Left ventricle myocardium superior (tissue), 1 donor: ENCODE measurements around the gene KIR2DL1. TPM values are rescaled to one million over a fixed set of nuclear protein-coding genes. Genes with fewer than 3 reads are reported as not detected.
"Not testable (repeated sequence)": the region's sequence is repeated elsewhere in the genome, so short reads cannot be mapped to it uniquely, and the experiment has no call there.

Experiments
- ATAC-seq: fragments of 200-7000 bp; cut with Tn5 transposase; one replicate; pipeline ENCODE4 v1.9.1; 2020; ENCODE audit warnings: mild to moderate bottlenecking, moderate library complexity
- DNase-seq: peaks from one replicate; pipeline ENCODE4 v3.0.0-alpha.2; 2020
- intact Hi-C: fragments of 100-400 bp; cut with micrococcal nuclease; formaldehyde crosslinking; loops from one replicate; pipeline ENCODE4 v1.11.0; 2022
- total RNA-seq: library from RNA; stranded (reverse); fragmentation: NEBNext Ultra II Directional; extraction: Animal tissue kit (Norgen Biotek cat#: 25700); gene quantifications from one replicate; pipeline ENCODE4 v1.2.1, GENCODE V29; 2021
- donor health status: DM: no; HTN: yes; CAD: no; lungs with severe emphysema.

Gene KIR2DL1
- total RNA-seq, 1 donor from 2014 or later = not detected

- ATAC-seq, intact Hi-C loops, DNase-seq: not testable (repeated sequence)
Observed at GRCh38 chr19:54766464-54766863, 3.1 kb upstream of the KIR2DL1 start.

- intact Hi-C loops, DNase-seq, ATAC-seq: not testable (repeated sequence)
Observed at GRCh38 chr19:54770511-54770910, 918 bp downstream of the KIR2DL1 start.

- DNase-seq, ATAC-seq, intact Hi-C loops: not testable (repeated sequence)
Observed at GRCh38 chr19:54771018-54771960, 1.7 kb downstream of the KIR2DL1 start.

DNA sequence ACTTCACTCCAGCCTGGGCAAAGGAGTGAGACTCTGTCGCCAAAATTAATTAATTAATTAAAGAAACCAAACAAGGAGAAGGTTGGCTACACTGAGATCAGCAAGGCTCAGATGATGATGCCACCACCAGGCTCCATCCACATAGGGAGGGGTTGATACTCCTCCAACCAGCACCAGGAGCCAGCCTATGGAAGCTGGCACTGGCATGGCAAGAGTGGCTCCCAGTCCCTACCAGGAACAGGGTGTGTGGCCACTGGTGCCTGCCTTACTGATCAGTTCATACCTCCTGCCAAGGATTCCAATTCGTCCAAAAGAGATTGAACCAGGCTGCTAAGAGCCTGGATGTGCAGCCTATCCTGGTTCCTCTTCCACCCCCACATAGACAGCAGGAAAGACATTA is 3.1 kb downstream of the KIR2DL1 start:
- DNase-seq, ATAC-seq, intact Hi-C loops: not testable (repeated sequence)

GRCh38 chr19:54775095-54775815 is 5.7 kb downstream of the KIR2DL1 start:
- DNase-seq, intact Hi-C loops, ATAC-seq: not testable (repeated sequence)

- intact Hi-C loops, ATAC-seq, DNase-seq: not testable (repeated sequence)
Observed at GRCh38 chr19:54775830-54776229, 6.2 kb downstream of the KIR2DL1 start.

DNA sequence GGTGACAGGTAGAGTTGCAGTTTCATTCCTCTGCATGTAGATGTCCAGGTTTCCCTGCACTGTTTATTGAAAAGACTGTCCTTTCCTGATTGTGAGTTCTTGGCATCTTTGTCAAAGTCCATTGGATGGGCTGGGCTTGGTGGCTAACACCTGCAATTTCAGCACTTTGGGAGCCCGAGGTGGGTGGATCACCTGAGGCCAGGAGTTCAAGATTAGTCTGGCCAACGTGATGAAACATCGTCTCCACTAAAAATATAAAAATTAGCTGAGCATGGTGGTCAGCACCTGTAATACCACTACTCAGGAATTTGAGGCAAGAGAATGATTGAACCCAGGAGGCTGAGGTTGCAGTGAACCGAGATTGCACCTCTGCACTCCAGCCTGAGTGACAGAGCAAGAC is 8.3 kb downstream of the KIR2DL1 start:
- intact Hi-C loops, DNase-seq, ATAC-seq: not testable (repeated sequence)

- DNase-seq, intact Hi-C loops: not testable (repeated sequence)
Observed at GRCh38 chr19:54778896-54779295, 9.3 kb downstream of the KIR2DL1 start.

GRCh38 chr19:54782916-54783315 is 13.3 kb downstream of the KIR2DL1 start:
- DNase-seq, intact Hi-C loops, ATAC-seq: not testable (repeated sequence)

More at GRCh38 chr19:54778896-54779295, 9.3 kb downstream of the KIR2DL1 start:
- not testable (repeated sequence) for ATAC-seq

GRCh38 chr19:54786091-54786723 is 16.6 kb downstream of the KIR2DL1 start:
- intact Hi-C loops, ATAC-seq, DNase-seq: not testable (repeated sequence)

- DNase-seq = not testable (repeated sequence)
Observed at GRCh38 chr19:54788154-54788553, 18.6 kb downstream of the KIR2DL1 start.

GRCh38 chr19:54790711-54791110 is 21.1 kb downstream of the KIR2DL1 start:
- intact Hi-C loops = no loop called here
- DNase-seq = no peak
- ATAC-seq = no peak

More at GRCh38 chr19:54788154-54788553, 18.6 kb downstream of the KIR2DL1 start:
- ATAC-seq, intact Hi-C loops: not testable (repeated sequence)

DNA sequence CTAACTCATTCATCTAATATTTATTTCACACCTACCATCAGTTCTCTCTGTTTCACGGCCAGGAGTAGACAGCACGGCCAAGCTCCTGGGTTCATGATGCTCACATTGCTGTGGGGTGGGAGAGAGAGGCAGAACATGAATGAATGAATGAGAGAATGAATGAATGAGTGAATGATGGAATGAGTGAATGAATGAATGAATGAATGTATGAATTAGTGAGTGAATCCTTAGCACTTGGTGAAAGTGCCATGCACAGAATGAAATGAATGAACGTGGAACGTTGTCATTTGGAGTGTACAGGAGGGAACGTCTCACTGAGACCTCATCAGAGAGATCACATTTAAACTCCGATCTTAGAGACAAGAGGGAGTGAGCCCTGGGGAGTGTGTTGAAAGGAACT is 21.9 kb downstream of the KIR2DL1 start:
- DNase-seq = no peak
- intact Hi-C loops = no loop called here
- ATAC-seq = no peak

DNA sequence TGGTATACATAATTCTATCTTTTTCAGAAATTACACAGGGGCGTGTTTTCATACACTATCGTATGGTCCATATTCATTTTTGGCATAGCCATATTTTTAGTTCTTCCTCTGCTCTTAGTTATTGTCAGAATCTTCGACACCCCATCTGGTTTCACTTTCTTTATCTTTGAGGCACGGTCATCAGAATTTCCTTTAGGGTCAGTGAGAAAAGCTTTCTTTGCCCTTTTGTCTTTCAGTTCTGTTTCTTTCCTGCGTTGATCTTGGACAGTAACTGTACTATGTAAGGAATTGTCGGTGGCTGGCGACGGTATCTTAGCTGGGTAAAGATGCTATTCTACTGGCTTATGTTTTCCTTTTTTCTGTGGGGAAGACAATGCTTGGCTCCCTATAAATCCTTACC is 23.2 kb downstream of the KIR2DL1 start:
- ATAC-seq (no peak), DNase-seq (no peak)
- intact Hi-C loops = no loop called here

DNA sequence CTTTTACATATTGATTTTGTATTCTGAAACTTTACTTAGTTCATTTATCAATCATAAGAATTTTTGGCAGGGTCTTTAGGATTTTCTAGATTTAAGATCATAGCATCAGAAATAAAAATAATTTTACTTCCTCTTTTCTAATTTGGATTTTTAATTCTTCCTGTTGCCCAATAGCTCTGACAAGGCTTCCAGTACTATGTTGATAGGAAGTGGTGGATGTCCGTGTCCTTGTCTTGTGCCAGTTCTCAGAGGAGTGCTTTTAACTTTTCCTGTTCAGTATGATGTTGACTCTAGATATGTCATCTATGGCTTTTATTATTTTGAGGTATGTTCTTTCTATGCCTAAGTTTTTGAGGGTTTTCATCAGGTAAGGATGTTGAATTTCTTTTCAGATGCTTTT is 26.2 kb downstream of the KIR2DL1 start:
- ATAC-seq (no peak), DNase-seq (no peak)
- intact Hi-C loops = no loop called here

- no peak for ATAC-seq
- intact Hi-C loops = no loop called here
Observed at GRCh38 chr19:54803410-54803809, 33.8 kb downstream of the KIR2DL1 start, which contains the start of gene KIR2DL4. KIR2DL4 (plus strand) TSS chr19:54803610; CDS start chr19:54803652, 42 bp downstream.

GRCh38 chr19:54804101-54804500 is 34.5 kb downstream of the KIR2DL1 start:
- no peak for DNase-seq
- ATAC-seq = no peak
- intact Hi-C loops = no loop called here

More at GRCh38 chr19:54803410-54803809, 33.8 kb downstream of the KIR2DL1 start, which contains the start of gene KIR2DL4:
- no peak for DNase-seq

DNA sequence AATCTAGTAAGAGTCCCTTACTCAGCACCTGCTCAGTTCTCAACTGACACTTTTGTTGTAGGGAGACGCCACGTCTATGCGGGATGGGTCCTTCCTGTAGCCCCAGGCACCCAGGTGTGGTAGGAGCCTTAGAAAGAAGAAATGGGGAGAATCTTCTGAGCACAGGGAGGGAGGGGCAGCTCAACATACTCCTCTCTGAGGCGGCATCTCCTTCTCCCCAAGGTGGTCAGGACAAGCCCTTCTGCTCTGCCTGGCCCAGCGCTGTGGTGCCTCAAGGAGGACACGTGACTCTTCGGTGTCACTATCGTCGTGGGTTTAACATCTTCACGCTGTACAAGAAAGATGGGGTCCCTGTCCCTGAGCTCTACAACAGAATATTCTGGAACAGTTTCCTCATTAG is 35.0 kb downstream of the KIR2DL1 start:
- intact Hi-C loops = no loop called here
- DNase-seq = no peak
- no peak for ATAC-seq
